Measurements from ENCODE around the gene IDUA.

- TF ChIP-seq CTCF (IDR thresholded peaks at IDR 0.05; ENCODE audit: insufficient read depth, low read length, poor library complexity, severe bottlenecking) (no peak), EZH2phosphoT487 (conservative IDR thresholded peaks at IDR 0.05; ENCODE audit: low read length) (no peak)
These were observed 27.7 kb downstream of the IDUA start for GRCh38 chr4:1014291-1015167.

Measured in SU-DHL-6 (cell line).